Endodermal cell (in vitro differentiated cells): ENCODE measurements around the gene ADGRB3. TPM values are rescaled to one million over a fixed set of nuclear protein-coding genes. Genes with fewer than 3 reads are reported as not detected.

ENCODE experiments used
- DNase-seq: peaks from one replicate; pipeline ENCODE4 v3.0.0-alpha.2; 2017
- H3K27ac ChIP-seq: 2 replicates; pipeline ENCODE4 v1.5.1; 2013; ENCODE audit warnings: mild to moderate bottlenecking, low read depth, low read length, moderate library complexity
- H3K27me3 ChIP-seq: 2 replicates; pipeline ENCODE4 v1.6.1; 2013; ENCODE audit warnings: mild to moderate bottlenecking, low read length, moderate library complexity; ENCODE audit not compliant: insufficient read depth, control insufficient read depth, poor library complexity, severe bottlenecking
- H3K36me3 ChIP-seq: 2 replicates; pipeline ENCODE4 v1.7.0; 2013; ENCODE audit warnings: mild to moderate bottlenecking, low read length, moderate library complexity; ENCODE audit not compliant: control insufficient read depth, insufficient read depth
- H3K4me1 ChIP-seq: one replicate; pipeline ENCODE4 v1.7.0; 2013; ENCODE audit warnings: low read length; ENCODE audit not compliant: control insufficient read depth, insufficient read depth
- H3K4me3 ChIP-seq: 2 replicates; pipeline ENCODE4 v1.5.1; 2013; ENCODE audit warnings: mild to moderate bottlenecking, low read length, moderate library complexity
- H3K9ac ChIP-seq: 2 replicates; pipeline ENCODE4 v1.6.1; 2013; ENCODE audit warnings: mild to moderate bottlenecking, low read length, moderate library complexity; ENCODE audit not compliant: poor library complexity, severe bottlenecking; ENCODE audit errors: extremely low read depth
- H3K9me3 ChIP-seq: 2 replicates; pipeline ENCODE4 v1.6.1; 2013; ENCODE audit warnings: mild to moderate bottlenecking, low read length, moderate library complexity; ENCODE audit not compliant: control insufficient read depth
- H3K27ac Mint-ChIP-seq: 2 replicates; pipeline ENCODE4 v1.8.0; 2020; ENCODE audit warnings: mixed read lengths
- H3K27me3 Mint-ChIP-seq: 2 replicates; pipeline ENCODE4 v1.8.0; 2021; ENCODE audit warnings: mild to moderate bottlenecking, mixed read lengths; ENCODE audit not compliant: insufficient read depth
- H3K36me3 Mint-ChIP-seq: 2 replicates; pipeline ENCODE4 v1.8.0; 2020; ENCODE audit warnings: low read depth, mixed read lengths
- H3K4me1 Mint-ChIP-seq: 2 replicates; pipeline ENCODE4 v1.8.0; 2020; ENCODE audit warnings: mixed read lengths
- H3K4me3 Mint-ChIP-seq: 2 replicates; pipeline ENCODE4 v1.8.0; 2020; ENCODE audit warnings: mild to moderate bottlenecking, moderate library complexity, mixed read lengths
- H3K9me3 Mint-ChIP-seq: 2 replicates; pipeline ENCODE4 v1.8.0; 2020; ENCODE audit warnings: mild to moderate bottlenecking, mixed read lengths
- WGBS, 2 experiments: methylation state at CpG; one replicate each; pipeline versions ENCODE4 v1.1.5 to v1.1.7; 2013; ENCODE audit warnings: missing lambda C conversion rate in 2 of 2, mixed read lengths in 1 of 2; ENCODE audit not compliant: insufficient coverage in 1 of 2, insufficient read length in 1 of 2; 5-methylcytosine and 5-hydroxymethylcytosine counted together
- total RNA-seq, 2 donors: library from RNA; stranded (reverse); fragmentation: NEBNext Ultra II Directional in 1 of 2; extraction: Animal tissue kit (Norgen Biotek cat#: 25700) in 1 of 2; gene quantifications; 2 replicates in 1 of 2; 3 replicates in 1 of 2; pipeline ENCODE4 v1.2.1, GENCODE V29; 2021
- TF ChIP-seq, protein P1 (sequence below): fragments of 200-600 bp; sonication (generic); conservative IDR thresholded peaks from 2 replicates; pipeline ENCODE4 v1.5.0; 2021; ENCODE audit warnings: antibody characterized with exemption, mild to moderate bottlenecking

Gene ADGRB3
- total RNA-seq, 2 donors from 2014 or later: 0.33 to 1.3 TPM

DNA sequence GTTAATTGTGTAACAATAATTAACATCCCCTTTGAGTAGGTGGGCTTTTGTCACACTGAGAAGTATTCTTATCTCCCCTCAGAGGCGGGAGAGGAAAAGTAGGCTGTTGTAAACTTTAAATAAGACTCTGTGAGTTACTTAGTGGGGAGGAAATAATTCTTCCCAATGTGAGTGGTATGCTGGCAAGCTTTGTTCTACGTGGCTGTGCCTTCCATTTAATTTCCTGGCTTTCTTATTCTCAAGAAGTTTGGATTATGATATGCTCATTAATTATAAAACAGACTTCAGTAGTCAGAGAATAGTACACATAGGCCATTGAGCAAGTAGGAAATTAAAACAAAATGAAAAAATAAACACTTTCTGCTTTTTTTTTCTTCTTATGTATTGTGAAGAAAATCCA lies 19.1 kb downstream of the ADGRB3 start:
- no peaks in the 10 kb centered on the region for H3K9me3 Mint-ChIP-seq
- H3K4me3 Mint-ChIP-seq: no peak overlapping the region
- 76% methylated on average over 2 of the region's 2 CpGs; no CpG with 5 or more reads in 1 of the 2 experiments for WGBS, 2 experiments
- no peaks in the 10 kb centered on the region for H3K4me1 Mint-ChIP-seq
- no peaks in the 10 kb centered on the region for H3K9me3 ChIP-seq
- TF ChIP-seq, protein P1, sequence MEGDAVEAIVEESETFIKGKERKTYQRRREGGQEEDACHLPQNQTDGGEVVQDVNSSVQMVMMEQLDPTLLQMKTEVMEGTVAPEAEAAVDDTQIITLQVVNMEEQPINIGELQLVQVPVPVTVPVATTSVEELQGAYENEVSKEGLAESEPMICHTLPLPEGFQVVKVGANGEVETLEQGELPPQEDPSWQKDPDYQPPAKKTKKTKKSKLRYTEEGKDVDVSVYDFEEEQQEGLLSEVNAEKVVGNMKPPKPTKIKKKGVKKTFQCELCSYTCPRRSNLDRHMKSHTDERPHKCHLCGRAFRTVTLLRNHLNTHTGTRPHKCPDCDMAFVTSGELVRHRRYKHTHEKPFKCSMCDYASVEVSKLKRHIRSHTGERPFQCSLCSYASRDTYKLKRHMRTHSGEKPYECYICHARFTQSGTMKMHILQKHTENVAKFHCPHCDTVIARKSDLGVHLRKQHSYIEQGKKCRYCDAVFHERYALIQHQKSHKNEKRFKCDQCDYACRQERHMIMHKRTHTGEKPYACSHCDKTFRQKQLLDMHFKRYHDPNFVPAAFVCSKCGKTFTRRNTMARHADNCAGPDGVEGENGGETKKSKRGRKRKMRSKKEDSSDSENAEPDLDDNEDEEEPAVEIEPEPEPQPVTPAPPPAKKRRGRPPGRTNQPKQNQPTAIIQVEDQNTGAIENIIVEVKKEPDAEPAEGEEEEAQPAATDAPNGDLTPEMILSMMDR: no peak
- no peaks in the 10 kb centered on the region for H3K27me3 ChIP-seq
- H3K36me3 ChIP-seq: no peaks in the 10 kb centered on the region
- no peaks in the 10 kb centered on the region for H3K36me3 Mint-ChIP-seq
- H3K27me3 Mint-ChIP-seq: no peaks in the 10 kb centered on the region
- H3K4me3 ChIP-seq: no peak overlapping the region
- no peak overlapping the region for H3K27ac ChIP-seq
- H3K27ac Mint-ChIP-seq: no peak overlapping the region
- no peak for DNase-seq
- H3K4me1 ChIP-seq: no peaks in the 10 kb centered on the region
- H3K9ac ChIP-seq: no peak overlapping the region

DNA sequence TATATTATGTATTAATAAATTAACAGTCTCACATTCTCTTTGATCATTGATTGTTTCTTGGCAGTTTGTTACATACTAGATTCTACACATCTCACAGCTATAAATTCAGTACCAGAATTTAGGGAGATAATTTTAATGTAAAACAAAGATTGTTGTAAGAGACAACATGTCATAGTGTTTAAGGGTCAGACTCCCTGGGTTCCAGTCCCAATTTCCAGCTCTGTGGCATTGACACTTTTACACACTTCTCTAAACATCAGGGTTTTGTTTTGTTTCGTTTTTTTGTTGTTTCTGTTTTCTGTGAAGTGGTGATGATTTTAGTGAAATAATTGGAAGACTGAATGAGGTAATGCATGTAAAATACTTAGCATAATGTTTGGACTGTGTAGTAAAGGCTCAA lies 19.9 kb downstream of the ADGRB3 start:
- Mint-ChIP-seq H3K36me3 (no peaks in the 10 kb centered on the region), H3K4me1 (no peaks in the 10 kb centered on the region), H3K9me3 (no peaks in the 10 kb centered on the region), H3K27ac (peak overlapping the region; percentile 60), H3K4me3 (no peak overlapping the region), H3K27me3 (no peaks in the 10 kb centered on the region)
- H3K27ac ChIP-seq: no peak overlapping the region
- H3K9ac ChIP-seq: no peak overlapping the region
- TF ChIP-seq, protein P1: no peak
- 68% methylated on average over 1 of the region's 1 CpG; no CpG with 5 or more reads in 1 of the 2 experiments for WGBS, 2 experiments
- DNase-seq: no peak
- H3K36me3 ChIP-seq: no peaks in the 10 kb centered on the region
- no peaks in the 10 kb centered on the region for H3K9me3 ChIP-seq
- no peaks in the 10 kb centered on the region for H3K4me1 ChIP-seq
- H3K4me3 ChIP-seq: no peak overlapping the region
- H3K27me3 ChIP-seq: no peaks in the 10 kb centered on the region

GRCh38 chr6:68657374-68658139 lies 22.5 kb downstream of the ADGRB3 start:
- H3K4me1 ChIP-seq: no peaks in the 10 kb centered on the region
- H3K9me3 ChIP-seq: no peaks in the 10 kb centered on the region
- no peak overlapping the region for H3K4me3 ChIP-seq
- Mint-ChIP-seq H3K9me3 (no peaks in the 10 kb centered on the region), H3K36me3 (no peaks in the 10 kb centered on the region), H3K4me3 (no peak overlapping the region), H3K27me3 (no peaks in the 10 kb centered on the region), H3K4me1 (no peaks in the 10 kb centered on the region), H3K27ac (no peak overlapping the region)
- TF ChIP-seq, protein P1: no peak
- H3K36me3 ChIP-seq: no peaks in the 10 kb centered on the region
- H3K27ac ChIP-seq: no peak overlapping the region
- WGBS, 2 experiments: 86% methylated on average over 2 of the region's 3 CpGs; no CpG with 5 or more reads in 1 of the 2 experiments
- H3K9ac ChIP-seq: no peak overlapping the region
- H3K27me3 ChIP-seq: no peaks in the 10 kb centered on the region
- no peak for DNase-seq
